Fibroblast of gingiva (primary cell): ENCODE results near the gene SORCS2.

Source experiments
- DNase-seq: peaks from one replicate; pipeline ENCODE4 v3.0.0-alpha.2; 2011; ENCODE audit warnings: low read depth

SORCS2 gene

DNA sequence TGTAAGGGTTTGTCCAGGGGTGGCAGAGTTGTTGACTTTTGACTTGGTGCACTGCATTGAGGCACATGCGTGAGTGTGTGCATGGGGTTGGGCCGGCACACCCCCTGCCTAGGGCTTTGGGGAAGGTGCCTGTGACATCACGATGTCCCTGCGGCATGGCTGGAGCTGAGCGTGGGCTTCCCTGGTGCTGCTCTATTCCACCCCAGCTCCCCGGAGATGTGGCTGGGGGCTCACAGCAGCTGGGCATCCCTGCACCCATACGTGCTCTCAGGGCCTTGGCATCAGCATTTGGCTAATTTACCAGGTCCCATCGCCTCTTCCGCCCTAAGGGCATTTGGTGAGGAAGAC is 236.7 kb downstream of the SORCS2 start:
- no peak for DNase-seq

DNA sequence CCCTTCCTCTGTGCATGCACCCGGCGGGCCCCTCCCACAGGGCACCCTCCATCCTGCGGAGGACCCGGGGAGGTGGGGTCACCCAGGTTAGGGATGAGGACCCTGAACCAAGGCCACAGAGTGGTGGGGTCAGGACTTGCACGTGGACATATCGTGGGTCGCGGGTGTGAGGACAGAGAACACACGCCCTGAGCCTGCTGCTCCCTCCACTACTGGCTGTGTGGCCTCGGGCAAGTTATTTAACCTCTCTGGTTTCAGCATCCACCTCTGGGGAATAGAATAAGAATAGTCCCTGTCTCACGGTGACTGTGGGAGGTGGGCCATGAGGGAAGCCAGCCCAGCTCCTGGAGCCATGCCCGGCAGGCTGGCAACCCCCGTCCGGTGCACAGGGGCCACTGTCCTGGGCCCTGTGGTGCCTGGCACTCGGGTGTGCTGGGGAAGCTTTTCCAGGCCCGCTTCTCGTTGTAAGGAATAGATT is 237.3 kb downstream of the SORCS2 start:
- DNase-seq: no peak

DNA sequence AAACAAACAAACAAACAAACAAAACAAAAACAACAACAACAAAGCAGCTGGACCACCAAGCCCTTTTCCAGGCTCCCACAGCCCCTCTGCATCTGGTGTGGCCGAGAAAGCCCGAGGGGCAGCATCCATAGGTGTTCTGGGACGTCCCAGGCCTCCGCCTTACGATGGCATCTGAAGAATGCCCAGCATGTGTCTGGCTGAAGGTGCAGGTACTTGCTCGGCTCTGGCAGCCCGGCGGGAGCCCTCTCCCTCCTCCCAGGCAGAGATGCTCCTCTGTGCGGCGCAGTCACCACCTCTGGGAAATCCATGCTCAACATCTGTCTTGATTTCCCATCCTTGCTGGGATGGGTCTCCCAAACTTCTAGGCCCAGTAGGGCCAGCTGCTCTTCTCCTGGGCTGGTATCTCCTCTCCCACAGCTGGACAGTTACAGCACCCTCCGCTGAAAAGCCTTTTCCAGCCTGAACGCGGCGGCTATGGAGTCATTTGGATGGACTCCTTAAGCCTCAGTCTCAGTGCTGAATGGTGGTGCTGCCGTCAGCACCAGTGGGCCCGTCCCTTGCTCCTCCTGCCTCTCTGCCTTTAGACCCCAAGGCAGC is 238.1 kb downstream of the SORCS2 start:
- DNase-seq: no peak

DNA sequence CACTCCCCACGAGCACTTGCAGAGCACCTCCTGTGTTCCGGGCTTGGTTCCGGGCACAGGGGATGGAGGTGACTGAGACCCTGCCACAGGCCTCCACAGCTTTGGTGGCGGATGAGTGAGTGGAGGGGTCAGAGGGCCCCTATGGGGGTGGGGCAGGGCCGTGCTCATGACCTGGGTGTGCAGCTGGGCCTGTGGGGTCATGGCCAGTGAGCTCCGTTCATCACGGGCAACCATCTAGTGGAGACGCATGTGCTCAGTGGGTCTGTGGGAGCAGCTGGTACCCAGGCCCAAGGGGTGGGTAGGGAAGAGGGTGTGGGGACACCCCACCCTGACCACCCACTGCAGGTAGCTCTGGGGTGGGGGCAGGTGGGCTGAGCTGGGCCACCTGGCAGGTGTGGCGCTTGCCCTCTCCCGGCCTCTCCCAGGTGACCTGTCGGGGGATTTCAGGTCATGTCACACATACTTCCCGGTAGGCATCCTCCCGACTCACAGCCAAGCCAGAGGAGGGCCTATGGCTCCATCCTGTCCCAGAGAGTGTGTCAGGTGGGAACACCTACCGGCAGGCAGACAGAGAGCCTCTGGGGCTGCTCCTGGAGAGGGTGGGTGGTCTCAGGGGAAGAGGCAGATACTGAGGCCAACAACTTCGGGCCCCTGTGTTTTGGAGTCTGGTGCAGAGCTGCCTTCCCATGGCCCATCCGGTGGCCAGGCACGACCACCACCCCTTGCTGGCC is 238.8 kb downstream of the SORCS2 start:
- DNase-seq: no peak

DNA sequence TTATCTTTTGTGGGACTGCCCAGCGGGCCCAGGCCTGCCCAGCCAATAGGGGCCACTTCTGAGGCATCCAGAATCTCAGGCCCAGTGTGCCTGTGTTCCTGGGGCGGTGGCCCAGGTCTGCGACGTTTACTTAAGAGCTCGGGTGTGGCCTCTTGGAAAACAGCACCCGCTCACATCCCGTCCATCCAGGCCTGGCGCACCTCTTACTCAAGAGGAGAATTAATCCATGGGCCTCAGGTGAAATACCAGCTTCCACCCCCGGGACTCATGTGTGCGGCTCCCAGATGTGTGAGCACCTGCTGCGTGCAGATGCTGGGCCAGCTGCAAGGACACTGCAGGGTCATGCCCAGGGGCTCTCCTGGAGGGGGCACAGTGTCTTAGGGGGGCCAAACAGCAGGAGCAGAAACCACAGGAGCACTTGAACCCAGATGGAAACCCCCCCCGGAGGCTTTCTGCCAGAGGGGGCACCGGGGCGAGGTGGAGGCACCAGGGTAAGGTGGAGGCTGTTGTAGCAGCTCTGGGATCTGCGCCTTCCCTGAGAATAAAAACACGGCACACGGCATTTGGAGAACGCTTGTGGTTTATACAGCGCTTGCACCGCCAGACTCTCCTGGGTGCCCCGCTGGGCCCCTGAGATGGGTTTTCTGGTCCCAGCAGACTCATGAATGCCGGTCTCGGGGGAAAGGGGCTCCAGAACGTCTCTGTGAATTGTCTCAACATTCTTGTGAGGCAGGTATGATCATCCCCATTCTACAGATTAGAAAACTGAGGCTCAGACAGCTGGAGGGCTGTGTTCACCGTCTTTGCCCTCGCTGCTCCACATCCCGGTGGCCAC is 239.6 kb downstream of the SORCS2 start:
- no peak for DNase-seq

DNA sequence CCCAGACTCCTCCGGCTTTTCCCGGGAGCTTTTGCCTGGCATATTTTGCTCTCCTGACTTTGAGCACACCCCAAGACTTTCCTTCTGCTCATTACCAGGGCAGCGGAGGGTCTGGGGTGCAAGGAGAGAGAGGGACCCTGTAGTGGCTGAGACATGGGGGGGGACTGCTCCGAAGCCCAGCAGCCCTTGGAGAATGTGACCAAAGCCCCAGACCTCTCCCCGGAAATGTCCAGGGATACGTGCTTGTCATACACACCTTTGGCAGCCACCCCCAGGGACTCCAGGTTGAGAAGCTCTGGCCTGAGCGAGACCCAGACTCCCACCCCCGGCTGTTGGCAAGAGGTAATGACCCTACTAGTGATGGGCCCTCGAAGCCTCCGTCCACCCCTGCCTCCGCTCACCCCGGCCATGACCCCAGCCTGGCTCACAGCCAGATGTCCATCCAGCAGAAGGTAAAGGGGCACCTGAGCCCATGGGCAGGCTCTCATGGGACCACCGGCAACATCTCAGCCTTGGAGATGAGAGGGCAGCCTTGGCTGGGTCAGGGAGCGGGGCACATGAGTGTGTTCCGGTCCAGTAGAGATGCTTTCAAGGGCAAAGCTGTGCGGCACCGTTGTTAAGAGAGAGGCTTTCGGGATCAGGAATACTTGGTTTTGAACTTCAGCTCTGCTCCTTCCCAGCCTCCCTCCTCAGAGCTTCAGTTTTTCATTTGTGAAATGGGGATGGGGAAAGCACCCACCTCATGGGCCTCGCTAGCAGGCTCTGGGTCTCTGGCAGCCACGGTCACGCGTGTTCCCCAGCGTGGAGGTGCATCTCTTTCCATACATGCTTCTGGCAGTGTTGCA is 240.4 kb downstream of the SORCS2 start:
- DNase-seq: no peak

DNA sequence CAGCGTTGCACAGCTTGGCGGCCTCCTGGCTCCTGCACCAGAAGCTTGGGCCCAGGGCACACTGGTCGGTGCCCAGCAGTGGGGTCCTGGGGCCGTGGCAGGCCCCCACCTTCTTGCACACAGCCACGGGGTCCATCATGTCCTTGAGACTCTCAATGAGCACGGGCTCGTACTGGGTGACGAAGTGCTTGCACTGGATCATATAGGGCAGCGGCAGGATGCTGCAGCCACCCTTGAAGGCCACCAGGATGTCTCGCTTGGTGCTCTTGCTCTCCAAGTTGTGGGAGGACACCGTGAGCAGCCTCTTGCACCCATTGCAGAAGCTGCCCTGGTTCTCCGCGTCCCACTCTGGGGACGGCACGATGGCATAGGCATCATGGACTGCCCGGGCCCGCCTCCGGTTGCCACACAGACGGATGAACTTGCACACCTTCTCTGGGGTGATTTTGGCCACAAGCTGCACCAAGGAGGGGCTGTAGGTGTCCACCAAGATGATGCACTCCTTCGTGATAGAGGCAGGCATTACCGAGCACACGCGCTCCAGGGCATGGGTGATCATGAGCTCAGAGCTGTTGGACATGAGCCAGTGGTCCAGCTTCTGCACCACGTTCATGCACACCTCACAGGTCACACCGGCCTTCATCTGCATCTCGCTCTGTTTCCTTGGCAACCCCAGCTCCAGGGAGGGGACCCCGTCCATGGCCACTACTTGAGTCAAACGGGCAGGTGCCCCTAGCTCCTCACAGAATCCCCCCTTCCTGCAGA is 241.2 kb downstream of the SORCS2 start:
- no peak for DNase-seq

DNA sequence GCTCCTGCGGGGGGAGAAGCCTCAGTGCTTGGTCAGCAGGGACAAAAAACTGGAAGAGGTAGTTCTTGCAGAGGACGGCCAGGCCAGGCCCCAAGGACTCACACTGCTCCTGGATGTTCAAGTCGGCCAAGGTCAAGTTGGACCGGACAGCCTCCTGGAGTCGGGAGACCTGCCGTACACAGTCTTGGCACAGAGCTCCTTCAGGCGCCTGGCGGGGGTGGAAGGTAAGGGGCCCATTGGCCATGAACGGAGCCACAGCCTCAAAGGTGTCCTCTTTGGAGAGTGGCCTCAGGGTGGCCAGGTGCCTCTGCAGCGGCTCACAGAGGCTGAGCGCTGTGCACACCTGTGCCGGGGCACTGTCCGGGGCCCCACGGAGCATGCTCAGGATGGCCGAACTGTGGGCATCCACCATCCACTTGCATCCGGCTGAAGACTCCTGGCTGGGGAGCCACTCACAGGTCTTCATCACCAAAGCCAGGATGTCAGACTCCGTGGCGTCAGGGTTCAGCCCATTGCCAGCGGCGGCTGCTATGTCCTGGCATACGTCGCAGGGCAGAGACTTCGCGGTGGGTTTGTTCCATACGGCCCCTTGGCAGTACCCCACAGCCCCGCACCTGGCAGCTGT is 241.9 kb downstream of the SORCS2 start:
- no peak for DNase-seq

DNA sequence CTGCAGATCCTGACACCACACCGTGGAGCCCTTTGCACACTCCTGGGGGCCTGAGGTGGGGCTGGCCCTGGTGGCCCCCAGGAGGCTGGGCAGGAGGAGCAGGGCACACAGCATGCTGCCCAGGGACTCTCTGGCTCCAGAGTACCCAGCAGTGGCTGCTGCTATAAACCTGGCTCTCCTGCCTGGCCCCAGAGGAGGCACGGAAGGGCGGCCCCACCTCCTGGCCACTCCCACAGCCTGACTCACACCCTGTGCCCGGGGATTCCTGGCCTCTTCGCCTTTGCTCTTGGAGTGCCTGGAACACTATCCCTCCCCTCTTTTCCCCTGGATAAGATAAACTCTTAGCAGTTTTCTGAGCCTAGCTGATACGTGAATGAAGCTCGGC is 242.4 kb downstream of the SORCS2 start, which contains the start of gene PSAPL1:
Gene PSAPL1, minus strand, starts transcription at position 165 of the 385 bp plus-strand sequence. Its CDS starts 51 bp downstream, at position 114.
- no peak for DNase-seq

DNA sequence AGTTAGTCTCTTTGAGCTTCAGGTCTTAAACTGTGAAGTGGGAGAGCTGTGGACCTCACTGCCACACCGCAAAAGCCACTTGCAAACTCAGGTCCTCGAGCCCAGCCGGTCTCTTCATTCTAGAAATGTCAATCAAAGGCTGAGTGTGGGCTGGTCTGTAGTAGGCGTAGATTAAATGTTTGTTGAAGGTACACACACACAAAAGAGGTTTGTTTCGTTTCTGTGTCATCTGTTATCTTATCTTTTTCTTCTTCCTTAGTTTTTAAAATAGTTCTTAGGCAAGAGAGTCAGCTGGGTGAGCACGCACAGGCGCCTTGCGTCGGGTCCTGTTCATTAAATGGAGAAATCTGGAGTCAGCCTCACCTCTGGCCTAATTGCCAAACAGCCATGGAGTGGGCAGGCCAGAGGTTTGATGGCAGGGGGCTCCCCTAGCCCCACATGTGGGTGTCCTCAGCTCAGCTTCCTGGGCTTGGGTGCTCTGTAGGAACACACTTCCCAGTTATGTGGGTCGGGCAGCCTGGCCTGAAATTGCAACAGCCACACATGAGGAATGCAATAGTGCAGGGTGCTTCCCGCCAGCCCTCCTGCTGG is 243.2 kb downstream of the SORCS2 start:
- DNase-seq: no peak

DNA sequence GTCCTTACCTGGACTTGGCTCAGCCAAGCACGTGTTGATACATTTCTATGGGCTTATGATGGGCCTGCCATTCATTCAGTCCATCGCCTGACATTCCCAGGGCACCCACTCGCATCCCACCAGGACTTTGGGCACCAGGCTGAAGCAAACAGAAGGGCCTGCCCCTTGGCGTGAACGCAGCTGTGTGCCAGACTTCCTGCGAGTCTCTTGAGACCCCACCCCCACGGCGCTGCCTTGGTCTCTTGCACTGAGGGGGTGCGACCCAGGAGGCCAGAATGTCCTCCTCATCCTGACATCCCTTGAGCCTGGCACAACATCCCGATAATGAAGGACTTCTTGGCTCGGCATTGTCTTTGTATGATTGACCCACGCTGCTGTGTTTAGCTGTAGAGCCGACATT is 243.9 kb downstream of the SORCS2 start:
- DNase-seq: no peak

DNA sequence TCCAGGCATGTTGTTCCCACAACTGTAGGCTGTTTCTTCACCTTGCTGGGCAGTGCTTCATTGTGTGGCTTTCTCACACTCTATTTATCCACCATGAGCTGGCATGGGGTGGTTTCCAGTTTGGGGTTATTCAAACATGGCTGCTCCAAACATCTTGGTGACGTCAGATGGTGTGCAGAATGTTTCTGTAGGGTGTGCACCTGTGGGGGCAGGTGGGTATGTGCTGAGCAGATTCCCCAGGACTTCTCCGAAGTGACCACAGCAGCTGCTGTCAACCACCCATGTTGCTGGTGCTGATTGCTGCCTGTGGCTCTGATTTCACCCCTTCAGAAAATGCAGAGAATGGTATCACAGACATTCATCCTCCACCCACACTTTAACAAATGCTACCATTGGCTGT is 247.4 kb downstream of the SORCS2 start:
- DNase-seq: no peak

DNA sequence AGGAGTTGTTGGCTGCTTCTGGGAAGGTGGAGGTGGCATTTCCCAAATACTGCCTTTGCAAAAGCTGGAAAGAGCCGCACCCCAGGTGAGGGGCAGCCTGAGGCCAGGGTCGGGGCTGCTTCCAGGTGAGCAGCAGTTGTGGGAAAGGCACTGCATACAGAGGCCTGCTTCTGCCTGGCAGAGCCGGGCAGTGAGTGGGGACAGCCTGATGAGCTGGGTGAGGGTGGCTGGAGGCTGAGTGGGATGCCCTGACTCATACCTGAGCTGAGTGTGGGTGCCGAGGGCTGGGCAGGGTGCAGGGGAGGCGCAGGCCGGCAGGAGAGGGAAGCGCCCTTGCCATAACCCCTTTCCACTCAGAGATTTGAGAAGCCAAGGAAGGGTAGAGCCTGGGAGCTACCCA is 248.9 kb downstream of the SORCS2 start:
- no peak for DNase-seq

DNA sequence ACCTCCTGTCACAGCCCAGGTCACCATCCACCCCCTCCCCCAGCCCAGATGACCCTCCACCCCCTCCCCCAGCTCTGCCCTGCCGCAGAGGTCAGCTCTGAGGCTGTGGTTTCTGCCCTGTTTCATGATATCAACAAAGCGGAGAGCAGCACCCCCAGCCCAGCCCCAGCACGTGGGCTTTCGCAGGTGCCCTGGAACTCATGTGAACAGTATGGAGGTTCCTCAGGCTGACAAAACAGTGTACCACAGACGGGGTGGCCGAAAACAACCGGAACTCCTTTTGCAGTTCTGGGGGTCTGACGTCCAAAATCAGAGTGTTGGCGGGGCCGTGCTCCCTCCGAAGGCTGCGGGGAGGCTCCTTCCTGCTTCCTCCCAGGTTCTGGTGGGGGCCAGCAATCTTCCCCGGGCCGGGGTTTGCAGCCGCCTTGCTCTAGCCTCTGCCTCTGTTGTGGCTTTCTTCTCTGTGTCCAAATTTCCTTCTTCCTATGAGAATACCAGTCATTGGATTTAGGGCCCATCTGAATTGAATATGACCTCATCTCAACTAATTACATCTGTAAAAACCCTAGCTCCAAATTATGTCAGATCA is 250.3 kb downstream of the SORCS2 start:
- DNase-seq: no peak

DNA sequence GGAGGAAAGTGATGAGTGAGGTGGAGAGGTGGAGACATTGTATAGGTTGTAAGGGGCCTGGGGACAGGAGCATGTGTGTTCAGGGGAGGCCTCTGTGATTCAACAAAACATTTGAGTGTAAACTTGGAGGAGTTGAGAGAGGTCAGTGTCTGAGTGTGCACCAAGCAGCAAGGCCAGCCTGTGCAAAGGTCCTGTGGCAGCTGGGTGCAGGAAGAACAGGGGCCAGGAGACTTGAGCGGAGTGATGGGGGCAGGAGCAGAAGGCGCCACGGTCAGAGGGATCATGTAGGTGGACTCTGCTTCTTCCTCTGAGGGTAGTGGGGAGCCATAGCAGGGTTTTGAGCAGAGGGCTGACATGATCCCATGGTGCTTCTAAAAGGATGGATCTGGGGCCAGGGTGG is 252.0 kb downstream of the SORCS2 start:
- no peak for DNase-seq

DNA sequence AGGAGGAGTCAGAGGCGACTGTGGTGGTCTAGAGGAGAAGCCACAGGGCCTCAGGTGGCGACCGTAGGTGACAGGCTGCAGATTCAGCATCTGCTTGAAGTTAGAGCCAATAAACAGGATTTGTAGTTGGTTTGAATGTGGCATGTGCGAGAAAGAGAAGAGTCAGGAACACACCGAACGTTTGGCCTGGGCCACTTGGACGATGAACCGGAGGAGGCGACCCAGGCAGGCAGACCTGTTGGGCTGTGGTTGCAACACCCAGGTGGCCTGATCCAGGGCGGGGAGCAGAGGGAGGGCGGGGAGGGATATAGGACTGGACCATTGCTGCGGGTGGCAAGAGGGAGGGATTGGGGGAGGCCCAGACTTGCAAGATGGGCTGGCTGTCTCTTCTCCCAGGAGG is 252.4 kb downstream of the SORCS2 start:
- no peak for DNase-seq

DNA sequence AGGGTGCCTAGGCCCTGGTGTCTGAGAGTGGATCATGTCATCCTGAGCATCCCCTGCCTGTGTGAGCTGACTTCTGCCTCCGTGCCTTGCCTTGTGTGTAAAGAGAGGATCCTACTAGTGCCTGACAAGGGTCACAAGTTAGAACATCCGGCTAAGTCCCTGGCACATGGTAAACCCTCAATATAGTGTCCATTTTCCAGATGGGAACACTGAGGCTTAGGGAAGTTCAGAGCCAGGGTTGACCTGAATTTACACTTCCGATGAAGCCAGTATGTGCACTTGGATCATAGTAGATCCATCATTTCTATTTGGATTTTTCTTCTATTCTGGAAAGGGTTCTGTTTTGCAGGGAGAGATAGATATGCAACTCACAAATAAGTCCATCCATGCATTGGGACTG is 254.9 kb downstream of the SORCS2 start:
- DNase-seq: no peak

DNA sequence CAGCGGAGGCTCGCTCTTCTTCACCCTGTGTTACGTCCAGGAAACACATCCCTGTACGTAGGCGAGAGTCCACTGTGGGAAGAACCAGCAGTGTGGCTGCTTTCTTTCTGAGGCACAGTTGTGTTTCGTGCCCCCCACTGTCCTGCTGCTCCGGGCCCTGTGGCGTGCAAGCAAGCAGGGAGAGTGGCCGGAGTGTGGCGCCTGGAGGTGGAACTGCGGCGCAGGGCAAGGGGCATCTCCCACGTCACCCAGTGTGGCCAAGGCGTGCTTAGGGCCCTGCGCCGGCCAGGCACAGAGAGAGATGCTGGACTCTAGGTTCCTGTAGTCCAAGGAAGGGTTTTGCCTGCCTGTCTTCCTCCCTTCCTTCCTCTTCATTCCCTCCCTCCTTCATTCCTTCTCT is 255.7 kb downstream of the SORCS2 start:
- DNase-seq: no peak

DNA sequence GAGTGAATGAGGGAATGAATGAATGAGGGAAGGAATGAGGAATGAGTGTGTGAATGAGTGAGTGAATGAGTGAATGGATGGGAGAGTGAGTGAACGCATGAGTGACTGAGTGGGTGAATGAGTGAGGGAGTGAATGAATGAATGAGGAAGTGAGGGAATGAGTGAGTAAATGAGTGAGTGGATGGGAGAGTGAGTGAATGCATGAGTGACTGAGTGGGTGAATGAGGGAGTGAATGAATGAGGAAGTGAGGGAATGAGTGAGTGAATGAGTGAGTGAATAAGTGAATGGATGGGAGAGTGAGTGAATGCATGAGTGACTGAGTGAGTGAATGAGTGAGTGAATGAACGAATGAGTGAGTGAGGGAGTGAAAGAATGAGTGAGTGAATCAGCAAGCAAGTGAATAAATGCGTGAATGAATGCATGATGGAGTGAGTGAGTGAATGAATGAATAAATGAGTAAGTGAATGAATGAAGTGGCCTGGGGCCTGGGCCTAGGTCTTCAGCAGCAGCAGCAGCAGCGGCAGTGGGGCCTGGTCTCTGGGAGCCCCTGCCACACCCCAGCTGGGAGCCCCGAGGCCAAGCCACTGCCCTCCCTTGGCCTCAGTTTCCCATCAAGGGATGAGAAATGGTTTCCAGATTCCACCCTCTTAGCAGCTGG is 258.6 kb downstream of the SORCS2 start:
- DNase-seq: no peak

DNA sequence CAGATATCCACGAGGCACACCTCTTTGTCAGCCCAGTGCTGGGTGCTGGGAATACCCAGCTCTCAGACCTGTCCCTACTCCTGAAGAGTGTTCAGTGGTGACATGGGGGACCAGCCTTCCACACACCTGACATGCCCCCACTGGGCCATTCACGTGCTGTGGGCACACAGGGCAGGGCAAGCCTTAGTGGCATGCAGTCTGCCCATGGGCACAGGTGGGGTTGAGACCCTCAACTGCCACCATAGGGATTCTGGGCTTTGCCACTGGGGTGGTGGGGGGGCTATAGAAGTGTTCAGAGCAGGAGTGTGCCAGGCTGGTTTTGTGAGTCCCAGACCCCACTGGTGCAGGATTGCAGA is 259.1 kb downstream of the SORCS2 start:
- DNase-seq: no peak
